Heart right ventricle (tissue), 16 donors: Measurements from ENCODE around the gene NT5C3A. TPM values are rescaled to one million over a fixed set of nuclear protein-coding genes. Genes with fewer than 3 reads are reported as not detected.
"Not testable (repeated sequence)": the region's sequence is repeated elsewhere in the genome, so short reads cannot be mapped to it uniquely, and the experiment has no call there.

Experiments used
- ATAC-seq, 8 donors: fragments of 200-7000 bp; cut with Tn5 transposase; one replicate each; pipeline ENCODE4 v1.9.1; 2020; ENCODE audit warnings: mild to moderate bottlenecking in 8 of 8, moderate library complexity in 8 of 8, moderate number of reproducible peaks in 1 of 8
- DNase-seq, 2 donors: peaks; one replicate each; pipeline ENCODE4 v3.0.0-alpha.2; 2020
- H3K27ac ChIP-seq, 10 donors: fragments of 200-600 bp; sonication (generic) in 2 of 10; one replicate each; pipeline versions ENCODE4 v1.5.0 to v1.8.0; 2020 to 2022; ENCODE audit warnings: mild to moderate bottlenecking in 3 of 10
- H3K27me3 ChIP-seq, 7 donors: fragments of 200-600 bp; one replicate each; pipeline ENCODE4 v1.8.0; 2021 to 2022; ENCODE audit warnings: mild to moderate bottlenecking in 2 of 7
- H3K36me3 ChIP-seq, 9 donors: fragments of 200-600 bp; sonication (generic) in 1 of 9; one replicate each; pipeline versions ENCODE4 v1.5.0 to v1.8.0; 2020 to 2022; ENCODE audit warnings: mild to moderate bottlenecking in 2 of 9
- H3K4me1 ChIP-seq, 9 donors: fragments of 200-600 bp; sonication (generic) in 1 of 9; one replicate each; pipeline versions ENCODE4 v1.5.0 to v1.8.0; 2020 to 2022; ENCODE audit warnings: mild to moderate bottlenecking in 4 of 9
- H3K4me3 ChIP-seq, 10 donors: fragments of 200-600 bp; sonication (generic) in 2 of 10; one replicate each; pipeline versions ENCODE4 v1.5.0 to v1.8.0; 2020 to 2022; ENCODE audit warnings: mild to moderate bottlenecking in 7 of 10, moderate library complexity in 2 of 10
- H3K9me3 ChIP-seq, 11 donors: fragments of 200-600 bp in 10 of 11; sonication (generic) in 2 of 11; one replicate each; pipeline versions ENCODE4 v1.5.0 to v1.8.0; 2013 to 2022; ENCODE audit warnings: mild to moderate bottlenecking in 2 of 11, control low read depth in 1 of 11, moderate library complexity in 1 of 11
- WGBS, 2 donors: extraction: QIAGEN DNeasy Blood & Tissue Kit; methylation state at CpG; one replicate each; pipeline ENCODE4 v1.1.7; 2013; ENCODE audit warnings: inconsistent platforms in 1 of 2; 5-methylcytosine and 5-hydroxymethylcytosine counted together
- intact Hi-C, 10 donors: fragments of 100-400 bp; cut with DNase I; formaldehyde crosslinking; loops; one replicate each; pipeline versions ENCODE4 v1.11.1 to v1.14.2; 2022
- polyA plus RNA-seq, 2 donors: library from polyadenylated mRNA; stranded (reverse); fragments of 200-250 nt; gene quantifications; one replicate each; pipeline ENCODE4 v1.2.3, GENCODE V29; 2013
- total RNA-seq, 10 donors: library from RNA; stranded (reverse); fragmentation: NEBNext Ultra II Directional in 3 of 10; extraction: Animal tissue kit (Norgen Biotek cat#: 25700) in 3 of 10; gene quantifications; one replicate each; pipeline versions ENCODE4 v1.2.1 to v1.2.4, GENCODE V29; 2021 to 2023
- TF ChIP-seq, protein P1 (sequence below), 9 donors: fragments of 200-600 bp; sonication (generic) in 2 of 9; IDR thresholded peaks; one replicate each; pipeline versions ENCODE4 v1.5.0 to v1.8.0; 2021 to 2022; ENCODE audit warnings: antibody characterized with exemption in 9 of 9, mild to moderate bottlenecking in 5 of 9, moderate library complexity in 1 of 9
- donor health status: Arrhythmogenic right ventricular cardiomyopathy.
- donor health status: ischemic (EF 13 %, LVEDD 7.1; RV severe dilation, severe dysfunction).
- donor health status: healthy with polysubstance abuse.
- donor health status: DM: no; HTN: yes; CAD: no.
- donor health status: DM: no; HTN: no; CAD: no.
- donor health status: ischemic (EF 25% LVEDD 6.9; RV normal size, moderate dysfunction).
- donor health status: ischemic (EF 25% LVEDD 5.7; RV mildly dilated, moderate dysfunction).
- donor health status: healthy.
- donor health status: DM: yes; HTN: yes; CAD: no.
- donor health status: Ischemic cardiomyopathy.
- donor health status: ischemic (EF 35%, LVEDD 5.7; RV mildly dilated, moderate dysfunction).
- donor health status: nonischemic (EF 11% LVEDD 7.7; RV severe dilation, severe dysfunction).
- donor health status: DM: yes; HTN: yes; CAD: no.
- donor health status: PGD.
- donor health status: ischemic (EF 29% LVEDD 5.4; RV normal size, mild dysfunction).
- donor health status: nonischemic (EF 23%, LVEDD 6.1; RV moderate dilation, normal function).

NT5C3A gene
- total and polyA plus RNA-seq, 12 donors: 11.6 to 32.6 (median 18.9) TPM

- DNase-seq, intact Hi-C loops, H3K27me3 ChIP-seq, H3K4me3 ChIP-seq, H3K9me3 ChIP-seq: not testable (repeated sequence)
- Histone ChIP-seq H3K36me3 (peaks cover 0 to 24% (median 4%) of the 10 kb centered on the region in 9 donors), H3K27ac (peak overlapping the region in 7 of 10 donors; percentile 36 to 72 (median 52)), H3K4me1 (peaks cover 0 to 19% (median 13%) of the 10 kb centered on the region in 9 donors)
- ATAC-seq: peak in 7 of 8 donors; percentile 42 to 82 (median 73)
- WGBS, 2 donors: 24 to 25% methylated on average over 2 to 3 of the region's 3 CpGs
These were observed 90.6 kb downstream of the NT5C3A start for GRCh38 chr7:32971967-32972366.

DNA sequence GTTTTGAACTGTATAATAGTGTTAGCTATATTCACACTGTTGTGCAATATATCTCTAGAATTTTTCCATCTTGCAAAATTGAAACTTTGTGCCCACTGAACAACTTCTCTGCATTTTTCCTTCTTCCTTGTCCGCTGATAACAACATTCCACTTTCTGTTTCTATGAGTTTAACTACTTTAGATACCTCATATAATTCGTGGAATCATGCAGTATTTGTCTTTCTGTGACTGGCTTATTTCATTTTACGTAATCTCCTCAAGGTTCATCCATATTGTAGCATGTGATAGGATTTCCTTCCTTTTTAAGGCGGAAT, 95.4 kb downstream of the NT5C3A start:
- H3K9me3 ChIP-seq, ATAC-seq, H3K27ac ChIP-seq, H3K4me3 ChIP-seq, DNase-seq, H3K27me3 ChIP-seq, intact Hi-C loops, H3K36me3 ChIP-seq: not testable (repeated sequence)
- peaks cover 5 to 33% (median 23%) of the 10 kb centered on the region in 9 donors for H3K4me1 ChIP-seq
- WGBS, 2 donors: 68 to 69% methylated on average over 4 of the region's 4 CpGs

GRCh38 chr7:32966489-32967267, 95.9 kb downstream of the NT5C3A start:
- ATAC-seq, DNase-seq, H3K27ac ChIP-seq, intact Hi-C loops, H3K27me3 ChIP-seq, H3K36me3 ChIP-seq, H3K4me3 ChIP-seq, H3K9me3 ChIP-seq: not testable (repeated sequence)
- peaks cover 5 to 27% (median 22%) of the 10 kb centered on the region in 9 donors for H3K4me1 ChIP-seq
- 66 to 76% methylated on average over 3 of the region's 5 CpGs for WGBS, 2 donors

GRCh38 chr7:32964461-32965159, 98.0 kb downstream of the NT5C3A start:
- DNase-seq, H3K36me3 ChIP-seq, H3K27me3 ChIP-seq, H3K4me3 ChIP-seq, intact Hi-C loops, H3K9me3 ChIP-seq: not testable (repeated sequence)
- TF ChIP-seq, protein P1, sequence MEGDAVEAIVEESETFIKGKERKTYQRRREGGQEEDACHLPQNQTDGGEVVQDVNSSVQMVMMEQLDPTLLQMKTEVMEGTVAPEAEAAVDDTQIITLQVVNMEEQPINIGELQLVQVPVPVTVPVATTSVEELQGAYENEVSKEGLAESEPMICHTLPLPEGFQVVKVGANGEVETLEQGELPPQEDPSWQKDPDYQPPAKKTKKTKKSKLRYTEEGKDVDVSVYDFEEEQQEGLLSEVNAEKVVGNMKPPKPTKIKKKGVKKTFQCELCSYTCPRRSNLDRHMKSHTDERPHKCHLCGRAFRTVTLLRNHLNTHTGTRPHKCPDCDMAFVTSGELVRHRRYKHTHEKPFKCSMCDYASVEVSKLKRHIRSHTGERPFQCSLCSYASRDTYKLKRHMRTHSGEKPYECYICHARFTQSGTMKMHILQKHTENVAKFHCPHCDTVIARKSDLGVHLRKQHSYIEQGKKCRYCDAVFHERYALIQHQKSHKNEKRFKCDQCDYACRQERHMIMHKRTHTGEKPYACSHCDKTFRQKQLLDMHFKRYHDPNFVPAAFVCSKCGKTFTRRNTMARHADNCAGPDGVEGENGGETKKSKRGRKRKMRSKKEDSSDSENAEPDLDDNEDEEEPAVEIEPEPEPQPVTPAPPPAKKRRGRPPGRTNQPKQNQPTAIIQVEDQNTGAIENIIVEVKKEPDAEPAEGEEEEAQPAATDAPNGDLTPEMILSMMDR (IDR thresholded peaks at IDR 0.05): peak in 7 of 9 donors; percentile 25 to 55 (median 40)
- Histone ChIP-seq H3K27ac (peak overlapping the region in 5 of 10 donors; percentile 2 to 52 (median 35)), H3K4me1 (peaks cover 5 to 29% (median 19%) of the 10 kb centered on the region in 9 donors)
- ATAC-seq: peak; percentile 57 to 88 (median 76)
- WGBS, 2 donors: 22 to 23% methylated on average over 5 to 7 of the region's 8 CpGs

Other genes with a start within 250 kb of the NT5C3A start
- gene KBTBD2, start 171.0 kb downstream of the NT5C3A start, total RNA-seq: 10 to 100 TPM; 22.0 to 34.1 (median 24.9) TPM
- gene KBTBD2, start 171.0 kb downstream of the NT5C3A start, polyA plus RNA-seq: 10 to 100 TPM; 13.3 to 15.9 TPM
- gene FKBP9, start 105.3 kb downstream of the NT5C3A start, total RNA-seq: 100 to 1,000 TPM; 103 to 158 (median 122) TPM
- 10 to 100 TPM; 32.2 to 36.7 TPM for gene FKBP9, start 105.3 kb downstream of the NT5C3A start, polyA plus RNA-seq
- 10 to 100 TPM; 12.9 to 21.5 (median 18.8) TPM for gene RP9, start 46.6 kb upstream of the NT5C3A start, total RNA-seq
- gene RP9, start 46.6 kb upstream of the NT5C3A start, polyA plus RNA-seq: 10 to 100 TPM; 20.8 to 43.4 TPM
- 10 to 100 TPM in 6 of 10 donors, 1 to 10 TPM in 4; 7.7 to 44.0 (median 10.5) TPM for gene BBS9, start 66.8 kb upstream of the NT5C3A start, total RNA-seq
- 1 to 10 TPM; 4.1 to 5.5 TPM for gene BBS9, start 66.8 kb upstream of the NT5C3A start, polyA plus RNA-seq